Measurements from ENCODE around the gene POLR1D.

POLR1D gene

GRCh38 chr13:27638521-27638920 lies 16.8 kb downstream of the POLR1D start:
- H3K27ac ChIP-seq = peak overlapping the region; percentile 49; the same call in 1 of the 2 replicates
- no peak for TF ChIP-seq CTCF (conservative IDR thresholded peaks at IDR 0.05)

GRCh38 chr13:27639186-27639585 lies 17.5 kb downstream of the POLR1D start:
- no peak for TF ChIP-seq CTCF (conservative IDR thresholded peaks at IDR 0.05)
- no peak overlapping the region for H3K27ac ChIP-seq

- no peak for TF ChIP-seq CTCF (conservative IDR thresholded peaks at IDR 0.05)
- no peak overlapping the region for H3K27ac ChIP-seq
Observed at GRCh38 chr13:27641711-27642502, 20.2 kb downstream of the POLR1D start.

- TF ChIP-seq CTCF (conservative IDR thresholded peaks at IDR 0.05) = no peak
- H3K27ac ChIP-seq = no peak overlapping the region
Observed at GRCh38 chr13:27643334-27644132, 21.8 kb downstream of the POLR1D start.

GRCh38 chr13:27644302-27644701 lies 22.6 kb downstream of the POLR1D start:
- no peak overlapping the region for H3K27ac ChIP-seq
- TF ChIP-seq CTCF (conservative IDR thresholded peaks at IDR 0.05) = no peak

- TF ChIP-seq CTCF (conservative IDR thresholded peaks at IDR 0.05) = no peak
- no peak overlapping the region for H3K27ac ChIP-seq
Observed at GRCh38 chr13:27650312-27650711, 28.6 kb downstream of the POLR1D start.

GRCh38 chr13:27654059-27654458 lies 32.4 kb downstream of the POLR1D start:
- no peak overlapping the region for H3K27ac ChIP-seq
- no peak for TF ChIP-seq CTCF (conservative IDR thresholded peaks at IDR 0.05)

All from VCaP (cell line).